H1 (cell line): ENCODE data around the gene SMTN. TPM values are rescaled to one million over a fixed set of nuclear protein-coding genes. Genes with fewer than 3 reads are reported as not detected.

Source experiments
- CTCF ChIA-PET: fragments of 300-600 bp; sonication (Branson Sonifier 250); formaldehyde crosslinking; loops from one replicate; lab custom pipeline; 2021; ENCODE audit not compliant: partially characterized antibody; lab: Charles Lee
- POLR2A ChIA-PET: fragments of 300-600 bp; sonication (Branson Sonifier 250); formaldehyde crosslinking; loops from one replicate; lab custom pipeline; 2021; ENCODE audit warnings: inconsistent platforms; ENCODE audit not compliant: partially characterized antibody; lab: Charles Lee
- DNase-seq, 2 experiments: peaks; one replicate each; pipeline versions ENCODE4 v3.0.0 to v3.0.0-alpha.2; 2010 to 2022; ENCODE audit warnings: low spot score in 2 of 2, low read depth in 1 of 2, mixed read lengths in 1 of 2
- FAIRE-seq: peaks from 2 replicates; lab custom pipeline; 2011; peaks lifted over from hg19 to GRCh38; lab: Jason Lieb, UNC
- H2AFZ ChIP-seq: 2 replicates; pipeline ENCODE4 v1.8.1; 2012; ENCODE audit warnings: low read length, inconsistent platforms
- H2AK5ac ChIP-seq: 2 replicates; pipeline ENCODE4 v1.6.1; 2013; ENCODE audit warnings: low read depth, low read length
- H2BK120ac ChIP-seq: replicated peaks from 2 replicates; pipeline ENCODE3; 2013; ENCODE audit warnings: low read depth, low read length, inconsistent platforms
- H2BK12ac ChIP-seq: 2 replicates; pipeline ENCODE4 v1.6.1; 2013; ENCODE audit warnings: low read depth, low read length
- H2BK15ac ChIP-seq: 2 replicates; pipeline ENCODE4 v1.6.1; 2013; ENCODE audit warnings: low read length
- H2BK20ac ChIP-seq: 2 replicates; pipeline ENCODE4 v1.6.1; 2013; ENCODE audit warnings: low read length
- H2BK5ac ChIP-seq: 2 replicates; pipeline ENCODE4 v1.6.1; 2013; ENCODE audit warnings: low read depth, low read length
- H3K14ac ChIP-seq: 2 replicates; pipeline ENCODE4 v1.6.1; 2013; ENCODE audit warnings: inconsistent platforms; ENCODE audit not compliant: insufficient read length
- H3K18ac ChIP-seq: 2 replicates; pipeline ENCODE4 v1.6.1; 2013; ENCODE audit warnings: low read length; ENCODE audit errors: extremely low read depth
- H3K23ac ChIP-seq: 2 replicates; pipeline ENCODE4 v1.6.1; 2013; ENCODE audit warnings: inconsistent platforms; ENCODE audit not compliant: insufficient read length
- H3K23me2 ChIP-seq: 2 replicates; pipeline ENCODE4 v1.6.1; 2013; ENCODE audit warnings: low read depth, low read length
- H3K27ac ChIP-seq: 2 replicates; pipeline ENCODE4 v1.6.1; 2011; ENCODE audit warnings: low read depth, low read length, inconsistent platforms
- H3K27me3 ChIP-seq, 4 experiments: replicated peaks in 1 of 4; 1 replicate in 1 of 4; 2 replicates in 3 of 4; pipeline versions ENCODE4 v1.6.1 to v1.8.1; 2011 to 2013; ENCODE audit warnings: low read length in 3 of 4, mild to moderate bottlenecking in 3 of 4, inconsistent platforms in 2 of 4, mixed read lengths in 2 of 4, moderate library complexity in 1 of 4; ENCODE audit not compliant: control insufficient read depth in 3 of 4, insufficient read depth in 3 of 4; ENCODE audit errors: extremely low read depth in 1 of 4
- H3K36me3 ChIP-seq, 4 experiments: 2 replicates each; pipeline versions ENCODE4 v1.6.1 to v1.8.1; 2011 to 2013; ENCODE audit warnings: mild to moderate bottlenecking in 4 of 4, low read length in 3 of 4, moderate library complexity in 2 of 4, control low read depth in 1 of 4, inconsistent platforms in 1 of 4; ENCODE audit not compliant: insufficient read depth in 4 of 4, control insufficient read depth in 2 of 4
- H3K4ac ChIP-seq: replicated peaks from 2 replicates; pipeline ENCODE3; 2013; ENCODE audit warnings: low read length, low read depth, mixed read lengths, inconsistent platforms; ENCODE audit not compliant: insufficient read length
- H3K4me1 ChIP-seq, 4 experiments: replicated peaks in 1 of 4; 1 replicate in 1 of 4; 2 replicates in 3 of 4; pipeline versions ENCODE4 v1.6.1 to v1.8.1; 2011 to 2013; ENCODE audit warnings: low read length in 3 of 4, inconsistent platforms in 2 of 4, mixed read lengths in 1 of 4; ENCODE audit not compliant: insufficient read depth in 4 of 4, control insufficient read depth in 3 of 4
- H3K4me2 ChIP-seq, 2 experiments: 2 replicates each; pipeline versions ENCODE4 v1.6.1 to v1.8.1; 2011 to 2013; ENCODE audit warnings: low read depth in 2 of 2, low read length in 2 of 2, control low read depth in 1 of 2, inconsistent platforms in 1 of 2, mild to moderate bottlenecking in 1 of 2; ENCODE audit not compliant: insufficient read depth in 1 of 2
- H3K4me3 ChIP-seq, 4 experiments: fragments of 200-600, 300-600 bp in 1 of 4; sonication (generic), shearing (Covaris generic), sonication (Bioruptor Twin) in 1 of 4; 2 replicates each; pipeline versions ENCODE4 v1.5.1 to v1.8.1; 2011 to 2016; ENCODE audit warnings: low read length in 4 of 4, low read depth in 3 of 4, control low read depth in 2 of 4, inconsistent platforms in 2 of 4, mild to moderate bottlenecking in 2 of 4, mixed read lengths in 1 of 4, moderate library complexity in 1 of 4; ENCODE audit not compliant: insufficient read depth in 2 of 4; ENCODE audit errors: extremely low read depth in 1 of 4
- H3K56ac ChIP-seq: replicated peaks from 2 replicates; pipeline ENCODE3; 2013; ENCODE audit warnings: low read depth, mild to moderate bottlenecking, mixed read lengths, low read length, inconsistent platforms; ENCODE audit not compliant: insufficient read length
- H3K79me1 ChIP-seq: 2 replicates; pipeline ENCODE4 v1.6.1; 2013; ENCODE audit warnings: low read depth, low read length, control low read depth
- H3K79me2 ChIP-seq, 2 experiments: 2 replicates each; pipeline versions ENCODE4 v1.6.1 to v1.8.1; 2012 to 2013; ENCODE audit warnings: low read length in 2 of 2, mild to moderate bottlenecking in 2 of 2, inconsistent platforms in 1 of 2; ENCODE audit not compliant: insufficient read depth in 2 of 2, control insufficient read depth in 1 of 2
- H3K9ac ChIP-seq, 4 experiments: replicated peaks in 1 of 4; 1 replicate in 1 of 4; 2 replicates in 3 of 4; pipeline versions ENCODE4 v1.6.1 to v1.8.1; 2011 to 2013; ENCODE audit warnings: low read depth in 3 of 4, low read length in 3 of 4, control low read depth in 2 of 4, mild to moderate bottlenecking in 2 of 4, moderate library complexity in 2 of 4, inconsistent platforms in 1 of 4; ENCODE audit errors: extremely low read depth in 1 of 4
- H3K9me3 ChIP-seq, 2 experiments: 2 replicates each; pipeline versions ENCODE4 v1.6.1 to v1.8.1; 2012 to 2013; ENCODE audit warnings: mild to moderate bottlenecking in 2 of 2, moderate library complexity in 2 of 2, control low read depth in 1 of 2, inconsistent platforms in 1 of 2, low read depth in 1 of 2, low read length in 1 of 2, mixed read lengths in 1 of 2; ENCODE audit not compliant: insufficient read depth in 2 of 2
- H4K20me1 ChIP-seq, 2 experiments: replicated peaks in 1 of 2; 2 replicates each; pipeline versions ENCODE3 to v1.8.1; 2011 to 2013; ENCODE audit warnings: inconsistent platforms in 2 of 2, low read length in 2 of 2, mild to moderate bottlenecking in 1 of 2; ENCODE audit not compliant: insufficient read depth in 2 of 2, control insufficient read depth in 1 of 2
- H4K5ac ChIP-seq: 2 replicates; pipeline ENCODE4 v1.6.1; 2013; ENCODE audit warnings: low read length, low read depth, mixed read lengths, inconsistent platforms; ENCODE audit not compliant: insufficient read length
- H4K8ac ChIP-seq: 2 replicates; pipeline ENCODE4 v1.8.0; 2013; ENCODE audit warnings: mild to moderate bottlenecking, moderate library complexity, low read length, inconsistent platforms; ENCODE audit not compliant: insufficient read depth; ENCODE audit errors: extremely low read depth
- H4K91ac ChIP-seq: replicated peaks from 2 replicates; pipeline ENCODE3; 2013; ENCODE audit warnings: low read length, mixed read lengths, inconsistent platforms; ENCODE audit not compliant: insufficient read length
- CEBPB ChIP-seq: IDR thresholded peaks from 2 replicates; pipeline ENCODE4 v1.6.1; 2012; ENCODE audit warnings: low read depth, low read length
- E2F6 ChIP-seq: IDR thresholded peaks from 2 replicates; pipeline ENCODE4 v1.6.1; 2012; ENCODE audit warnings: inconsistent platforms
- FOSL1 ChIP-seq: IDR thresholded peaks from 2 replicates; pipeline ENCODE4 v1.6.1; 2011; ENCODE audit warnings: mild to moderate bottlenecking, low read depth, low read length, moderate library complexity; ENCODE audit not compliant: insufficient read depth
- GTF2F1 ChIP-seq: IDR thresholded peaks from 2 replicates; pipeline ENCODE4 v1.6.1; 2012; ENCODE audit warnings: low read depth, low read length, improper control_type of control experiment, borderline replicate concordance
- NRF1 ChIP-seq: IDR thresholded peaks from 2 replicates; pipeline ENCODE4 v1.6.1; 2011; ENCODE audit warnings: mild to moderate bottlenecking, low read depth, low read length, improper control_type of control experiment
- RFX5 ChIP-seq: IDR thresholded peaks from 2 replicates; pipeline ENCODE4 v1.6.1; 2011; ENCODE audit warnings: low read depth, low read length, improper control_type of control experiment, borderline replicate concordance
- RNF2 ChIP-seq: fragments of 200-900, 300-1000 bp; sonication (generic); IDR thresholded peaks from 2 replicates; pipeline ENCODE4 v1.7.1; 2016; ENCODE audit warnings: borderline replicate concordance, low read depth, mild to moderate bottlenecking, antibody characterized with exemption, low read length; ENCODE audit not compliant: poor library complexity, severe bottlenecking; ENCODE audit errors: missing control alignments
- RXRA ChIP-seq: IDR thresholded peaks from 2 replicates; pipeline ENCODE4 v1.6.1; 2011; ENCODE audit warnings: low read depth, mild to moderate bottlenecking, low read length, moderate library complexity; ENCODE audit not compliant: insufficient read depth
- SIRT6 ChIP-seq: IDR thresholded peaks from one replicate; pipeline ENCODE4 v1.7.1; 2012; ENCODE audit warnings: low read length, inconsistent platforms
- SRF ChIP-seq: IDR thresholded peaks from 2 replicates; pipeline ENCODE4 v1.6.1; 2011; ENCODE audit warnings: mild to moderate bottlenecking, low read depth, low read length, moderate library complexity
- USF2 ChIP-seq: IDR thresholded peaks from 2 replicates; pipeline ENCODE4 v1.6.1; 2011; ENCODE audit warnings: low read length, improper control_type of control experiment
- WGBS, 2 experiments: shearing (Covaris generic) in 1 of 2; methylation state at CpG; one replicate each; pipeline versions ENCODE4 v1.1.6 to v1.1.7; 2013 to 2015; ENCODE audit warnings: low lambda C conversion rate in 2 of 2, mixed read lengths in 2 of 2, inconsistent platforms in 1 of 2, low coverage in 1 of 2, missing lambda C conversion rate in 1 of 2; ENCODE audit not compliant: insufficient replicate concordance in 2 of 2, insufficient coverage in 1 of 2, insufficient read length in 1 of 2; ENCODE audit errors: extremely low coverage in 1 of 2, missing lambda C conversion rate in 1 of 2; 5-methylcytosine and 5-hydroxymethylcytosine counted together
- polyA plus RNA-seq, 7 experiments: library from polyadenylated mRNA; depleted of rRNA in 3 of 7; stranded (reverse) in 5 of 7; unstranded in 2 of 7; fragments of >200 nt in 5 of 7; fragments of 200-250 nt in 2 of 7; gene quantifications; 1 replicate in 5 of 7; 2 replicates in 1 of 7; 4 replicates in 1 of 7; pipeline versions ENCODE4 v1.2.1 to v1.2.3, GENCODE V29; 2011 to 2013; ENCODE audit warnings: missing spikeins in 2 of 7, mixed read lengths in 2 of 7
- total RNA-seq: library from RNA; stranded (reverse); fragmentation: NEBNext Ultra II Directional; extraction: Animal tissue kit (Norgen Biotek cat#: 25700); gene quantifications from 2 replicates; pipeline ENCODE4 v1.2.1, GENCODE V29; 2021

SMTN gene
- total and polyA plus RNA-seq, 2 of the 8 experiments (the other 6 are each of a cell fraction or from before 2014, with no cell fraction given), result 12.3 to 20.8 TPM

GRCh38 chr22:31062566-31063230, 18.4 kb upstream of the SMTN start:
- no peak overlapping the region for H2BK20ac ChIP-seq
- no peaks in the 10 kb centered on the region for H3K23me2 ChIP-seq
- H3K18ac ChIP-seq, result no peak overlapping the region
- H4K5ac ChIP-seq, result no peak overlapping the region
- no peak overlapping the region for H2BK120ac ChIP-seq
- no peak overlapping the region for H2AFZ ChIP-seq
- POLR2A ChIA-PET, result interaction anchor here (0.7 to 1.0 kb wide), 3 partner anchors 17 to 95 kb away, joined by 3 read pairs; partner anchors contain the start of genes MORC2 and TUG1
- H3K14ac ChIP-seq, result no peak overlapping the region
- no peak overlapping the region for H3K4me3 ChIP-seq
- no peaks in the 10 kb centered on the region for H4K20me1 ChIP-seq
- no peaks in the 10 kb centered on the region for H3K79me1 ChIP-seq
- no peak overlapping the region for H3K4ac ChIP-seq
- no peak overlapping the region for H2AK5ac ChIP-seq
- H3K9ac ChIP-seq, result no peak overlapping the region
- CTCF ChIA-PET, result interaction anchor here (1.0 to 1.2 kb wide), 4 partner anchors 20 to 141 kb away, joined by 3 read pairs; partner anchors contain the start of gene SELENOM
- no peaks in the 10 kb centered on the region for H3K27me3 ChIP-seq
- no peak overlapping the region for H2BK15ac ChIP-seq
- no peak overlapping the region for H3K56ac ChIP-seq
- H3K79me2 ChIP-seq, result no peaks in the 10 kb centered on the region
- no peaks in the 10 kb centered on the region for H3K36me3 ChIP-seq
- no peak overlapping the region for H3K27ac ChIP-seq
- no peak overlapping the region for H4K91ac ChIP-seq
- H3K23ac ChIP-seq, result no peak overlapping the region
- no peaks in the 10 kb centered on the region for H3K4me1 ChIP-seq
- FAIRE-seq, result no peak
- H3K4me2 ChIP-seq, result no peak overlapping the region
- no peaks in the 10 kb centered on the region for H3K9me3 ChIP-seq
- 73% methylated on average over 2 of the region's 2 CpGs; no CpG with 5 or more reads in 1 of the 2 experiments for WGBS, 2 experiments
- H2BK5ac ChIP-seq, result no peak overlapping the region
- no peak overlapping the region for H4K8ac ChIP-seq
- H2BK12ac ChIP-seq, result no peak overlapping the region
- no peak for DNase-seq
- TF ChIP-seq NRF1 (no peak), GTF2F1 (no peak), RXRA (no peak), RNF2 (no peak), E2F6 (no peak), SIRT6 (no peak), SRF (no peak), FOSL1 (no peak), USF2 (no peak), RFX5 (no peak), CEBPB (no peak)
